ENCODE results near the gene PKN2.

The PKN2 gene

GRCh38 chr1:88695781-88696180, 11.7 kb downstream of the PKN2 start:
- no peaks in the 10 kb centered on the region for H3K9me3 ChIP-seq (ENCODE audit: control insufficient read depth, insufficient read depth, low read depth, low read length)
- POLR2A ChIA-PET: interaction anchor here (6.2 kb wide), 1 partner anchor 11 kb away, joined by 34 read pairs; the partner anchor contains the start of gene PKN2
- no peak overlapping the region for H3K27ac ChIP-seq (ENCODE audit: extremely low read depth, low read depth, low read length)
- peaks cover 4% of the 10 kb centered on the region; the same call in 1 of the 2 replicates for H3K4me1 ChIP-seq (ENCODE audit: control insufficient read depth, insufficient read depth, low read length)
- no peak overlapping the region for H3K4me3 ChIP-seq (ENCODE audit: low read depth, low read length)
- H3K36me3 ChIP-seq (ENCODE audit: control insufficient read depth in 2 of 2, insufficient read depth in 1 of 2, low read length in 2 of 2): peaks cover 0 to 11% of the 10 kb centered on the region in 2 experiments; a peak in 2 of 3 replicates
- TF ChIP-seq SETDB1 (IDR thresholded peaks at IDR 0.05; ENCODE audit: insufficient read length, low read length): no peak
- TF ChIP-seq ZNF624 (tag by site-specific recombination; IDR thresholded peaks at IDR 0.05): no peak
- TF ChIP-seq SCRT2 (tag by site-specific recombination; IDR thresholded peaks at IDR 0.05): no peak
- TF ChIP-seq ZNF514 (tag by site-specific recombination; IDR thresholded peaks at IDR 0.05): no peak
- TF ChIP-seq HIC1 (tag by site-specific recombination; IDR thresholded peaks at IDR 0.05): no peak
- TF ChIP-seq ZNF311 (tag by site-specific recombination; IDR thresholded peaks at IDR 0.05; ENCODE audit: borderline replicate concordance): no peak
- no peak for TF ChIP-seq ZNF174 (tag by site-specific recombination; IDR thresholded peaks at IDR 0.05)
- CTCF ChIA-PET: interaction anchor here (1.0 to 1.4 kb wide), 2 partner anchors 10 to 241 kb away, joined by 3 to 6 read pairs; no protein-coding TSS in a partner anchor

- H3K36me3 ChIP-seq (ENCODE audit: control insufficient read depth in 2 of 2, insufficient read depth in 1 of 2, low read length in 2 of 2): peaks cover 0 to 9% of the 10 kb centered on the region in 2 experiments; a peak in 1 of 3 replicates
- H3K27ac ChIP-seq (ENCODE audit: extremely low read depth, low read depth, low read length): no peak overlapping the region
- ChIA-PET POLR2A (interaction anchor here (1.1 to 6.2 kb wide), 2 partner anchors 8 to 13 kb away, joined by 3 to 34 read pairs; partner anchors contain the start of gene PKN2), CTCF (interaction anchor here (0.6 kb wide), 1 partner anchor 46 kb away, joined by 4 read pairs; no protein-coding TSS in a partner anchor)
- H3K4me1 ChIP-seq (ENCODE audit: control insufficient read depth, insufficient read depth, low read length): peaks cover 4% of the 10 kb centered on the region; the same call in 1 of the 2 replicates
- no peaks in the 10 kb centered on the region for H3K9me3 ChIP-seq (ENCODE audit: control insufficient read depth, insufficient read depth, low read depth, low read length)
- H3K4me3 ChIP-seq (ENCODE audit: low read depth, low read length): no peak overlapping the region
- TF ChIP-seq ZNF473 (tag by site-specific recombination; IDR thresholded peaks at IDR 0.05): no peak
- TF ChIP-seq ZNF777 (tag by site-specific recombination; IDR thresholded peaks at IDR 0.05; ENCODE audit: borderline replicate concordance): no peak
- TF ChIP-seq ZBTB6 (tag by site-specific recombination; IDR thresholded peaks at IDR 0.05): no peak
- TF ChIP-seq BCL6B (tag by site-specific recombination; IDR thresholded peaks at IDR 0.05): no peak
- TF ChIP-seq GLI4 (tag by site-specific recombination; IDR thresholded peaks at IDR 0.05): no peak
- TF ChIP-seq ZNF211 (tag by site-specific recombination; IDR thresholded peaks at IDR 0.05; ENCODE audit: low read depth): no peak
- no peak for TF ChIP-seq ZFP37 (tag by site-specific recombination; IDR thresholded peaks at IDR 0.05)
- no peak for TF ChIP-seq ZNF560 (tag by site-specific recombination; IDR thresholded peaks at IDR 0.05; ENCODE audit: borderline replicate concordance)
- TF ChIP-seq ZSCAN18 (tag by site-specific recombination; IDR thresholded peaks at IDR 0.05): no peak
- no peak for TF ChIP-seq ZNF629 (tag by site-specific recombination; IDR thresholded peaks at IDR 0.05)
- no peak for TF ChIP-seq ZNF843 (tag by site-specific recombination; IDR thresholded peaks at IDR 0.05)
- no peak for TF ChIP-seq SP2 (tag by site-specific recombination; IDR thresholded peaks at IDR 0.05)
- no peak for TF ChIP-seq PRDM10 (tag by site-specific recombination; IDR thresholded peaks at IDR 0.05)
- TF ChIP-seq CTCF (tag by site-specific recombination; IDR thresholded peaks at IDR 0.05): no peak
- TF ChIP-seq ZNF670 (tag by site-specific recombination; IDR thresholded peaks at IDR 0.05; ENCODE audit: low read depth): no peak
- TF ChIP-seq ZNF621 (tag by site-specific recombination; IDR thresholded peaks at IDR 0.05): no peak
- TF ChIP-seq ZFP41 (tag by site-specific recombination; IDR thresholded peaks at IDR 0.05; ENCODE audit: borderline replicate concordance): no peak
Measured at GRCh38 chr1:88697503-88697902, 13.4 kb downstream of the PKN2 start.

Data from HEK293 (cell line).